ENCODE data around the gene ACVRL1. TPM values are rescaled to one million over a fixed set of nuclear protein-coding genes. Genes with fewer than 3 reads are reported as not detected.

ACVRL1 gene
- total RNA-seq, 4 donors from 2014 or later, result 77.4 to 133 (median 118) TPM

- Histone ChIP-seq H3K4me3 (no peak within 1 kb of the TSS), H3K27ac (no peak within 1 kb of the TSS), H3K9me3 (no peaks in the 10 kb centered on the region), H3K36me3 (no peaks in the 10 kb centered on the region), H3K27me3 (peaks cover 50% of the 10 kb centered on the region), H3K4me1 (peaks cover 0 to 18% (median 0%) of the 10 kb centered on the region in 3 donors)
- 75 to 88% methylated on average over 4 to 13 of the region's 41 CpGs for WGBS, 2 donors (ENCODE audit: low coverage in 1 of 2)
- no peak for ATAC-seq
- TF ChIP-seq POLR2AphosphoS5 (IDR thresholded peaks at IDR 0.05) (no peak), CTCF (IDR thresholded peaks at IDR 0.05) (no peak), POLR2A (IDR thresholded peaks at IDR 0.05) (no peak), EP300 (IDR thresholded peaks at IDR 0.05) (no peak)
Observed at GRCh38 chr12:51887476-51888315, 19.6 kb upstream of the ACVRL1 start, which contains the start of gene ANKRD33. TSS of gene ANKRD33 (plus strand) at chr12:51888103. CDS start at chr12:51888187, 84 bp downstream.

DNA sequence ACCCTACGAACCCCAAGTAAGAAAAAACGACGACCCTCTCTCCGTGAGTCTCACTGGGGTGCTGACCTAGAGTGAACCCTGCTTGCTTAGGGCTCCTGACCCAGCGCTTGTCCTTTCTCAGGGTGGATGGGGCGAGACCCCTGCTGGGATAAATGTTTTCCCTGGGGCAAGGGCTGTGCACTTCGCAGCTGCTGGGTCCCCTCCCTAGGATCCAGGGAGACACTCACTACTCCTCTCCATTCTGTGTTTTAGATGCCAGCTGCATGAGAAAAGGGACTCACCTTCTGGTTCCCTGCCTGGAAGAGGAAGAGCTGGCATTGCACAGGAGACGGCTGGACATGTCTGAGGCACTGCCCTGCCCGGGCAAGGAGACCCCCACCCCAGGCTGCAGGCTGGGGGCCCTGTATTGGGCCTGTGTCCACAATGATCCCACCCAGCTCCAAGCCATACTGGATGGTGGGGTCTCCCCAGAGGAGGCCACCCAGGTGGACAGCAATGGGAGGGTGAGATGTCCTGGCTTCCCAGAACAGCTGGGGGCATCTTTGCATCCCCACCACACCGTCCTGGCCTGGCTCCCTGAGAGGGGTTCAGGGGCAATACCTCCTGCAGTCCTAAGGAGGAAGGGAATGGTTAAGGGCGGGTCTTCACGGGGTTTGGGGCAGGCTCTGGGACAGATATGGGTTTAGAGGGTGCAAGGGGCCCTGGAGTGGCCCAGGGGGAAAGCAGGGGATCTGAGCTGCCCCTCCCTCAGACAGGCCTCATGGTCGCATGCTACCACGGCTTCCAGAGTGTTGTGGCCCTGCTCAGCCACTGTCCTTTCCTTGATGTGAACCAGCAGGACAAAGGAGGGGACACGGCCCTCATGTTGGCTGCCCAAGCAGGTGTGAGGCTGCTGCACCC, 18.7 kb upstream of the ACVRL1 start:
- ATAC-seq, result no peak
- Histone ChIP-seq H3K4me3 (no peak overlapping the region), H3K36me3 (no peaks in the 10 kb centered on the region), H3K4me1 (peaks cover 0 to 18% (median 0%) of the 10 kb centered on the region in 3 donors), H3K27me3 (peaks cover 50% of the 10 kb centered on the region), H3K9me3 (no peaks in the 10 kb centered on the region), H3K27ac (no peak overlapping the region)
- WGBS, 2 donors (ENCODE audit: low coverage in 1 of 2), result 80 to 100% methylated on average over 3 to 5 of the region's 15 CpGs
- TF ChIP-seq POLR2AphosphoS5 (IDR thresholded peaks at IDR 0.05), result no peak
- TF ChIP-seq POLR2A (IDR thresholded peaks at IDR 0.05), result no peak
- TF ChIP-seq CTCF (IDR thresholded peaks at IDR 0.05), result no peak
- no peak for TF ChIP-seq EP300 (IDR thresholded peaks at IDR 0.05)

DNA sequence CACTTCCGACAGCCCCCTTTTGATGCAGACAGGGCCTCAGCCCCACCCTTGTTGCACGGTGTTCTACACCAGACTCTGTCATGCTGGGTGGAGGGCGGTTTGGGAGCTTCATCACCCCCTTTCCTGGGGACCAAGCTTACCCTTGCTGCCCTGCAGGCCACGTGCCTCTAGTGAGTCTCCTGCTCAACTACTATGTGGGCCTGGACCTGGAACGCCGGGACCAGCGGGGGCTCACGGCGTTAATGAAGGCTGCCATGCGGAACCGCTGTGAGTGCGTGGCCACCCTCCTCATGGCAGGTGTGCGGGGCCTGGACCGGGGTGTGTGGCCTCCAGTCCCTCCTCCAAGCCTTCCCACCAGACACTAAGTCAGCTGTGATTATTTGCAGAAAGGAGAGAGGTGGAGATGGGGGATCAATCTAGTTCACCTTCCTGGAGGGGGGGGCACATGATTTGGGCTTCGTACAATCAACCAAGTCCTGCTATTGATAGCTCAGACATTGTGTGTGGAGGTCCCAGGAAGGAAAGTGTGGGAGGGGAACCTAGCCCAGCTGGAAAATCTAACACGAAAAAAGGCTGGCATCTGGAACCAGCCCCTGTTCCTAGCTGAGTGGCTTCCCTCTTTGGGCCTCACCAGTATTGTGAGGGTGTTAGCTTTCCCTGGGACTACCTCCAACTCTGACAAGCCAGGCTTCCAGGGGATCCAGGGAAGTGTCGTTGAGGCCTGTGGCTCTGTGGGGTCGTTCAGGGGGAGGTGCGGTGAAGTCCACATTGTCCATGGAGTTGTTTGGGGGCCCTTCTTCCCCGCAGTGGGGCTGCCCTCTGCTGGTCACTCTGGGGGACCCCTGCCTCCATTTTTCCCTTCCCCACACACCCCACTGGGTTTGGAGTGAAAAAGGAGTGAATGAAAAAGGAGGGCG, 17.8 kb upstream of the ACVRL1 start:
- ATAC-seq, result no peak
- H3K36me3 ChIP-seq, result no peaks in the 10 kb centered on the region
- WGBS, 2 donors (ENCODE audit: low coverage in 1 of 2), result 46 to 78% methylated on average over 2 to 4 of the region's 21 CpGs
- H3K4me1 ChIP-seq, result peaks cover 0 to 18% (median 0%) of the 10 kb centered on the region in 3 donors
- no peak for TF ChIP-seq EP300 (IDR thresholded peaks at IDR 0.05)
- no peak for TF ChIP-seq POLR2A (IDR thresholded peaks at IDR 0.05)
- no peak for TF ChIP-seq CTCF (IDR thresholded peaks at IDR 0.05)
- no peak for TF ChIP-seq POLR2AphosphoS5 (IDR thresholded peaks at IDR 0.05)
- H3K27me3 ChIP-seq, result peaks cover 45% of the 10 kb centered on the region
- H3K27ac ChIP-seq, result no peak overlapping the region
- H3K9me3 ChIP-seq, result no peaks in the 10 kb centered on the region
- H3K4me3 ChIP-seq, result no peak overlapping the region

GRCh38 chr12:51890133-51890464, 17.2 kb upstream of the ACVRL1 start:
- Histone ChIP-seq H3K4me1 (peaks cover 0 to 22% (median 1%) of the 10 kb centered on the region in 3 donors), H3K36me3 (no peaks in the 10 kb centered on the region), H3K27ac (no peak overlapping the region), H3K27me3 (peaks cover 42% of the 10 kb centered on the region), H3K4me3 (no peak overlapping the region), H3K9me3 (no peaks in the 10 kb centered on the region)
- TF ChIP-seq EP300 (IDR thresholded peaks at IDR 0.05), result no peak
- TF ChIP-seq POLR2AphosphoS5 (IDR thresholded peaks at IDR 0.05), result no peak
- no peak for TF ChIP-seq CTCF (IDR thresholded peaks at IDR 0.05)
- no peak for TF ChIP-seq POLR2A (IDR thresholded peaks at IDR 0.05)
- WGBS, 2 donors (ENCODE audit: low coverage in 1 of 2), result 92 to 100% methylated on average over 1 to 2 of the region's 2 CpGs
- ATAC-seq, result no peak
